HG03575 (cell line): Measurements from ENCODE around the gene KIAA1671.
A peak's percentile ranks its signal among the peaks of the same experiment; 100 is the strongest.

Experiments used
- ATAC-seq: cut with Tn5 transposase; IDR thresholded peaks from one replicate; pipeline ENCODE4 v1.9.1; 2021; ENCODE audit not compliant: unreplicated experiment, insufficient number of reproducible peaks, low FRiP score; ENCODE audit errors: extremely low read depth

The KIAA1671 gene

GRCh38 chr22:25076336-25076735 lies 123.8 kb downstream of the KIAA1671 start:
- no peak for ATAC-seq

GRCh38 chr22:25077056-25077455 lies 124.5 kb downstream of the KIAA1671 start:
- no peak for ATAC-seq

GRCh38 chr22:25077964-25078363 lies 125.4 kb downstream of the KIAA1671 start:
- no peak for ATAC-seq

DNA sequence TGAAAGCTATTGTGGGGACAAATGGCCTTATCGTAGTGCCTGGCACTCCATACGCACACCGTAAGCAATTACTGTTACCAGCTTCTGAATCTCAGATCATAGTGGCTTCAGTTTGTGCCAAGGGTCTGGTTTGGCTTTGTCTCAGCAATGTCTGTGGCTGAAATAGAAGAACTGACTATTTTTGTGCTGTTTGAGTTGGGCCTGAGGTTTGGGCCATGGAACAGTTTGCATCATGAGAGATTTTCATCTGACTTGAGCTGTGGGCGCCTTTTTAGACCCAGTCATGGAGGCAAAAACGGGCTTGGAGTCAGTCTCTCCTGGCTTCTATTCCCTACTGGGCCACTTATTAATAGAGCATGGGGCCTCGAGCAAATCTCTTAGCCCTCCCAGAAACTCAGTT lies 126.1 kb downstream of the KIAA1671 start:
- no peak for ATAC-seq

DNA sequence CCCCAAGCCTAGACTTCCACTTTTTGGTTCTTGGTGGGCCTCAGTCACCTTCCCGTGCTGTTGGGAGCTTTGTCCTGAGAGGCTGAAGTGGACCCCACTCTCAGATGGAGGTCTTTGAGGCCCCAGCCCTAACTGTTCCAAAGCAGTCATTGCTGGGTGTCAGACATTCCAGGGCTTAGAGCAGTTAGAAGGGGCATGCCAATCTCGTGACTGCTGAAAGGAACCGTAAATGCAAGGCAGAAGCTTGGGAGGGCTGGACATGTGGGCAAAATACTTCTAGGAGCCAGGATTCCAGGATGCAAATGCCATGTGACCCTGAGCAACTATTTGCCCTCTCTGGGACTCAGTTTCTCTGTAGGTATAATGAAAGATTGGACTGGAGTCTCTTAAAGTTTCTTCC lies 128.3 kb downstream of the KIAA1671 start:
- ATAC-seq = no peak

DNA sequence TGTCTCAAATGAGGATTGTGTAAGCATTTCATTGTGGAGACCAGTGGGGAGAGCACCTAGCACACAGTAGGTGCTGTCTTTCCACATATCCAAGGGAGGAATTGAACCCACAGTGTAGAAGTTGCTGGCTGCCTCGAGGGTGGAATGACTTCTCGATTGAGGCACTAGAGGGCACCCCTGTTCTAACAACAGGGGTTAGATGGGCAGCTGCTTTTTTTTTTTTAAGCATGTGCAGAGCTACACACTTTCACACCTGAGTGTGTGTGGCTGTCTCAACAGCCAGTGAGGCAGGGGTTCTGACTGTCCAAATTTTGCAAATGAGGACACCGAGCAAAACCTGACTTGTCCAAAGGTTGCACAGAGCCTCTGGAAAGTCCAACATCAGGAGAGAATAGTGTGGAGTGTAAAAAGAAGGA lies 128.9 kb downstream of the KIAA1671 start:
- ATAC-seq = no peak

DNA sequence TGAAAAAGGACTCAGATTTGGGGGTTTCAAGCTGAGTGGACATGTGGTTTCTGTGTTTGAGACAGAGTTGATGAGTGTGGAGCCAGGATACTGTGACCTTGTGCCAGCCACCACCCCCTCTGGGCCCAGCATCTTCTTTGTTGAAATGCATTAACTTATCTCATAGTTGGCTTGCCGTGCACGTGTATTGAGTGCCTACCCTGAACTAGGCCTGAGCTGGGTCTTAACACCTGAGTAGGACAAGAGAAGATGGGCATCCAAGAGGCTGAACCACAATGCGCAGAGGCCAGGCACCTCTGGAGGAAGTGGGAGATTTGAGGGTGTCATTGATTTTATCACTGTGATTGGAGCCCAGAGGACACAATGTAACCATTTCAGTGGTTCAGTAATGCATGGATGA lies 129.6 kb downstream of the KIAA1671 start:
- no peak for ATAC-seq

DNA sequence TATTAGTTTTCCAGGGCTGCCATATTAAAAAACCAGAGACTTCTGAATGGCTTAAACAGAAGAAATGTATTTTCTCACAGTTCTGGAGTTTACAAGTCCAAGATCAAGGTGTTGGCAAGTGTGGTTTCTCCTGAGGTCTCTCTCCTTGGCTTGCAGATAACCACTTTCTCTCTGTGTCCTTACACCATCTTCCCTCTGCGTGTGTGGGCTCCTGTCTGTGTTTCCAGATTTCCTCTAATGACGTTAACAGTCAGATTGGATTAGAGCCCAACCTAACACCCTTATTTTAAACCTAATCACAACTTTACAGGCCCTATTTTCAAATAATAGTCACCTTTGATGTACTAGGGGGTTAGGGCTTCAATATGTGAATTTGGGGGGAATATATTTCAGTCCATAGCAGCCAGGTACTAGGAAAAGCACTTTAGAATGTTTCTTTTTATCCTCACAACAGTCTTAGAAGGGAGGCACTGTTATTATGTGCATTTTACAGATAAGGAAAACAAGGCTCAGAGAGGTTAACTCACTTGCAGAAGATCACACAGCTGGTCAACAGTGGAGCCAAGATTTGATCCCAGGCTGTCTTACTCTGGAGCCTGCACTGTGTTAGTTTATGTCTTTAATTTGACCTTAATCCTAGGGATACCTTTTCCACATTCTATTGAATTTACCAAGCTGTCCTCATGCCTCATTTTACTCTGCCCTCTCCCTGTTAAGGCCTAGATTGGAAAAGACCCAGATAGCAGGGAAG lies 130.7 kb downstream of the KIAA1671 start:
- no peak for ATAC-seq

DNA sequence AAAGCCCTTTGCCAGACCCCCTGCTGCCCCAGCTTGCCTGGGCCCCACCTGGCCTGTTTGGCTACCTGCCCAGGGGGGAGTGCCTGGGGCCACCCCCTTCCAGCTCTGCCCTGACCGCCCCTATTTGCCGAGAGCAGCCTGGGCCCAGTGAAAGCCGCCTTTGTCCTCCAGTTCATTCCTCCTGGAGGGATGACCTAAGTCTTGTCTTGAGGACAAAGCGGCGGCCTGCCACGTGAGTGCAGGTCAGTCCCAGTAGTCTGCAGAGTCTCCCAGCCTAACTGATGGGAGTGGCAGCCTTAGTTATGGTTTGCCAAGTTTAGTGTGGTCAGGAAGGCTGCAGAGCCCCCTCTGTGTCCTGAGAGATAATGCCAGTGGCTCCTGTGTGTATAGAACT lies 131.3 kb downstream of the KIAA1671 start:
- no peak for ATAC-seq

- ATAC-seq = no peak
Observed at GRCh38 chr22:25084405-25085107, 132.0 kb downstream of the KIAA1671 start.

- ATAC-seq = no peak
Observed at GRCh38 chr22:25085156-25085555, 132.6 kb downstream of the KIAA1671 start.

GRCh38 chr22:25085930-25086901 lies 133.7 kb downstream of the KIAA1671 start:
- peak; percentile 73 for ATAC-seq

- no peak for ATAC-seq
Observed at GRCh38 chr22:25086902-25087282, 134.4 kb downstream of the KIAA1671 start.

DNA sequence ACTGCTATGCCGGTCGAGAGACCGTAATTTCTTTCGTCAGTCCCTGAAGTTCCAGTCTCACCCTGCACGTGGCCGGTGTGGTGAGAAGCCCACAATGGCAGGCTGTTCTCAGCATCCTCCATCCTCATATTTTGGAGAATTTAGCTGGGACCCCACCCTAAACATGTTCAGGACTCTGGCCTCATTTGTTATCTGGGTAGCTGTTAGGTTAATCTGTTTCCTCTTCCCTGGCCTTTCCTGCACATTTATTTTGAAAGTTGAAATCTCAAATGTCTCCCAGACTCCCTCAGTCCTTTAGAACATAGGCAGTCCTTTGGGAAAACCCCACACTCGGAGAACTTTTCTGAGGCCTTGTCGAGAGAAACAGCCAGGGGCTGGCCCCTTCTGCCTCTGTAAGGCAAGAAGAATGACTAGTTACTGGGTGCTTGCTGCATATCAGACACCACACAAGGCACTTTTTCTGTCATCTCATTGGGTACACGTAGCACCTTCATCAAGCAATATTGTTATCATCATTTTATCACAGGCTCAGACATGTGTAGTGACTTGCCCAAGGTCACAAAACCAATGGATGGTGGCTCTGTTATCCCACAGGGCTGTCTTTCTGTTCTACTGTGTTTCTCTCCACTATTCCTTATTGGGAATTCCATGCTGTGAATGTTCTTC lies 137.8 kb downstream of the KIAA1671 start:
- ATAC-seq = no peak

- no peak for ATAC-seq
Observed at GRCh38 chr22:25091458-25091857, 138.9 kb downstream of the KIAA1671 start.

DNA sequence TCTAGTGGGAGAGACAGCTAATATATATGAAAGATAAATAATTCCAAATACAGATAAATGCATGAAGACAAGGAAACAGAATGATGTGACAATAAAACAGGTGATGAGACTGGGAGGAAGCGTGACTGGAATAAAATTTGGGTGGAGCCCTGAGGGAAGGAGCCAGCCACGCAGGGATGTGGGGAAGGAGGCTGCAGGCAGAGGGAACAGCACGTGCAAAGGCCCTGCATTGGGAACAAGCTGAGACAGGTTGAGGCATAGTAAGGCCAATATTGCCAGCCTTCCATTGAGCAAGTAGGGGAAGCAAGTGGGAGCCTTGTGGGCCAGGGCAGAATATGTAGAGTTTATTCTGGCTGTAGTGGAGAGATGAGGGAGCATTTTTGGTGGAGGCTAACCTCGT lies 139.6 kb downstream of the KIAA1671 start:
- no peak for ATAC-seq

DNA sequence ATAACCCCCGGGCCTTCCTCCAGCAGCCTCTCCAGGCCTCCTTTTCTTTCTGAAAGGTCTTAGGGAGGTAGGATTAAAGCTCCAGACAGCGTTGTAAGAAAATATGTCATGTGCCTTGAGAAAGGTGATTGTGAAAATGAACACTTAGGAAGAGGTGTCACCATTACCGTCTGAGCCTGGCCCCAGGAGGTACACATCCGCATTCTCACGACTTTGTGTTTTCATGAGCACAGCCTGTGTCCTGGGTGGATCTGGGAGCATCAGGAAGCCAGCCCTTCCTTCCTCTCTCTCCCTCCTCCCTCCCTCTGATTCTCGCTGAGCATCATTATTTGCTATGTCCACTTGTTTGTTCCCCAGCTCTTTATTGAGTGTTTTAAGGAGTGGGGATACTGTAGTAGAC lies 142.1 kb downstream of the KIAA1671 start:
- ATAC-seq = no peak

GRCh38 chr22:25095869-25096268 lies 143.4 kb downstream of the KIAA1671 start:
- ATAC-seq = no peak
